COLO668 (cell line): ENCODE measurements around the gene RFC4.

Experiments used
- DNase-seq: peaks from one replicate; lab custom pipeline; 2025; ENCODE audit not compliant: unreplicated experiment; lab: John Stamatoyannopoulos, UW

RFC4 gene

DNA sequence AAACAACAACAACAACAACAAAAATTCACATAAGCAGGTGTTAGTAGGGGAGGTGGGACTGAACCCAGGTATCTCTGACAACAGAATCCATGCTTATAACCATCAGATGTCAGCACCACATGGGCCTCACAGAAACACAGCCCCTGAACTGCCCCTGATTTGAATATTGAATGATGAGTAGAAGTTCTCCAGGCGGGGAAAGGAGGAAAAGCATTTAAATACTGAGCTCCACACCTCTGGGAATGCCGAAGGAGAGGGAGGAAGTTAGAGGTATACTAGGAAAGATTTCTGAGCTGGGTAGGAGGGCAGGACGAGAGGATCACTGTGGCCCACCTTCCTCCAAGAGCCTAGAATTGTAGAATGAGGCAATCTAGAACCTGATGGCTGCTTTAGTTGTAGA lies 54.8 kb downstream of the RFC4 start:
- DNase-seq: no peak

DNA sequence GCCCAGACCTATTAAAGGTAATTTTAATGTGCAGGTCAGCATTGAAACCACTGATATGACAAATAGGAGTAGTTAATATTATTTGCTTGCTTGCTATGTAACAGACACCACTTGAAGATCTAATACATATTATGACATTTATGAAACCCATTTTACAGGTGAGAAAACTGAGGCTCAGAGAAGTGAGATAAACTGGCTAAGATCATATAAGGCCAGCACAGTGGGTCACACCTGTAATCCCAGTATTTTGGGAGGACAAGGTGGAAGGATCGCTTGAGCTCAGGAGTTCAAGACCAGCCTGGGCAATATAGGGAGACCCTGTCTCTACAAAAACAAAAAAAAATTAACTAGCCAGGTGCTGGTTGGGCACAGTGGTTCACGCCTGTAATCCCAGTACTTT lies 56.0 kb downstream of the RFC4 start:
- DNase-seq: no peak

DNA sequence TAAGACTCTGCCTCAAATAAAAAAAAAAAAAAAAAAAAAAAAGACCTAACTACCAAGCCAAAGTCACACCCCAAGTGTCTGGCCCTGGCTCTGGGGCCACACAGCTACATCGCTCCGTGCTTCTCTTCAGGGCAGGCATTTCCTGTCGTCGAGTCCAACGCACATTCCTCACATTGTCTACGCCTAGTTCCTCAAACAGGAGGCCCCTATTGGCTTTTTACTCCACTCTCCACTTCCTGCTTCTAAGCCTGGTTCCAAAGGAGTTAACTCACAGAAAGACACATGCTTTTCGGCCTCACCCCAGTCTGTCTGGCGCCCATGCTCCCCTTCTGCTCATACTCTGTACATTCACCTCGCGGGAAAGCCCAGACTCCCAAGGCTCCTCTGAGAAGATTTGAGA lies 60.3 kb downstream of the RFC4 start:
- DNase-seq: no peak

DNA sequence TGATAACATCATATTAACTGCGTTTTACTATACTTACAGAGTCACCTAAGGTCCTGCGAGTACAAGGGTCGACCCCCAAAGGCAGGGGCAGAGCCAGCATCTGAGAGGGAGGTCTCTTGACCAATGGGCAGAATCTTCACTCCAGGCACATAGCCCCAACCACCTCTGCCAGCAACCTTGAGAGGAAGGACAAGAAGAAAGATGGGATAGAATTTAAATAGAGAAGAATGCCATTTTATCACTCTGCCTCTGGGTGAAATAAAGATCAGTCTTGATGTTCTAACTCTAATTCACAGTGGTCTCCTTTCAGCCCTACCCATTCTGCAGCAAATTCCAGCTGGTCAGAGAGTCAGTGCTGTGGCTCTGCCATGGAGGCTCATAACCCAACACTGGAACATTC lies 62.6 kb downstream of the RFC4 start:
- no peak for DNase-seq

DNA sequence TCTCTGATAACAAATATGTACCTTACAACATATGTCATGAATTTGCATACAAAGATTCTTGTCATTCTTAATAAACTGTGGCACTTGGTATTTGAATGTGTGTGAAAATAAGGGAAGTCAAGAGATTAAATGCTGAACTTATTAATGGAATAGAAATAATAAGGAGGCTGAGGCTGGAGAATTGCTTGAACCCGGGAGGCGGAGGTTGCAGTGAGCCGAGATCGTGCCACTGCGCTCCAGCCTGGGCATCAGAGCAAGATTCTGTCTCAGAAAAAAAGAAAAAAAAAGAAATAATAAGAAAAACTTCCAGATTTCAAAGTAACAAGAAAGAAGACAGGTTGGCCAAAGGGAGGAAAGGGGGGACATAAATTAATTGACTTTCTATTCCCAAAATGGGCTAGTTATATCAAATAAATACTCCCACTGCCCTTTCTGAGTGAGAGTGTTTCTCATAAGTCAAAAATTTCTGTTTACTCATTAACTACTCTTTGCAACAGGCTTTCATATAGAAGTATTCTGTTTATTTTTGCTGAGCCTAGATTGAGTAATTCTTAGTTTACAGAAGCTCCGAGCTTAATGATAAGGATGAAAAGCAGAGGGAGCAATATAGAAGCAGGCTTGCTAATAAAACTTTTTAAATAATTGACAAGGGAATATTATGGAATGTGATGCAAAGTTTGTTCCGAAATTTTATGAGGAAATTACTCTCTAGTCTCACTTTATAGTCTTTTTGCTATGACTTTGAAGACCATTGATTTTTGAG lies 63.5 kb downstream of the RFC4 start:
- DNase-seq: no peak
